GM04504 (cell line): ENCODE measurements around the gene TSC22D1.
A peak's percentile ranks its signal among the peaks of the same experiment; 100 is the strongest.

Experiments used
- DNase-seq: peaks from one replicate; pipeline ENCODE4 v3.0.0-alpha.2; 2012; ENCODE audit warnings: low read depth

TSC22D1 gene

DNA sequence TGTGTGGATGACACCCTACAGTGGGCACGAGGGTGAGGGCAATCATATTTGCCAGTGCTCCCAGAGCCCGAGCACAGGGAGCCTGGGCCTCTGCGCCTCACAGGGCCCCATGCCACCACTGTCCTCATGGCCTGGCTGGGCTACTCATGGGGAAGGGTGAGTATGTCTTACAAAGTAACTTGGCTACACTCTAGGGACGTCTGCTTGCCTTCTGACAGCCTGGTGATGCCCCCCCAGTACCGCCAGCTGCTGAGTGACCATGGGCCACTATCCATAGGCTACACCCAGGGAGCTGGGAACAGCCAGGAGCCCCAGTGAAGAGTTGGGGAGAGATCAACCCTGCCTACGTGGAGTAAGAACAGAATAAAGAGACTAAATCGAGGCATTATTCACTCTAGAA, 123.7 kb downstream of the TSC22D1 start:
- no peak for DNase-seq

GRCh38 chr13:44451651-44452050, 124.5 kb downstream of the TSC22D1 start:
- no peak for DNase-seq

DNA sequence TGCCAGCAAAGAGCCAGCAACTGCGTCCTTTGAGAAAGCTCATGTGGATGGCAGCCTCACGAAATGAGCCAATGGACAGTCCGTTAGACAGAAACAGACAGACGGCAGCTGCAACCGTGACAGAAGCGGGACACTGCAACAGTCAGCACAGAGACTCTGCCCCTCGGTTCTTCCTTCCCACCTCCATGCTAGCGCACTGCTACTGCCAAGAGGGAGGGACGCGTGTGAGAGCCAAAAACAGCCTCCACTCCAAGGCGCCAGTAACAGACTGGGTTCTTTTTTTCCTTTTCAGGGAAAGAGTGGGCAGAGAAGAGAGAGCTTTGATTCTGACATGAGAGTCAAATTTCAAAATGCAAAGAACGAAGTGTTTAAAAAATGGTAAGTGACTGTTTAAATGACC, 125.0 kb downstream of the TSC22D1 start:
- no peak for DNase-seq

DNA sequence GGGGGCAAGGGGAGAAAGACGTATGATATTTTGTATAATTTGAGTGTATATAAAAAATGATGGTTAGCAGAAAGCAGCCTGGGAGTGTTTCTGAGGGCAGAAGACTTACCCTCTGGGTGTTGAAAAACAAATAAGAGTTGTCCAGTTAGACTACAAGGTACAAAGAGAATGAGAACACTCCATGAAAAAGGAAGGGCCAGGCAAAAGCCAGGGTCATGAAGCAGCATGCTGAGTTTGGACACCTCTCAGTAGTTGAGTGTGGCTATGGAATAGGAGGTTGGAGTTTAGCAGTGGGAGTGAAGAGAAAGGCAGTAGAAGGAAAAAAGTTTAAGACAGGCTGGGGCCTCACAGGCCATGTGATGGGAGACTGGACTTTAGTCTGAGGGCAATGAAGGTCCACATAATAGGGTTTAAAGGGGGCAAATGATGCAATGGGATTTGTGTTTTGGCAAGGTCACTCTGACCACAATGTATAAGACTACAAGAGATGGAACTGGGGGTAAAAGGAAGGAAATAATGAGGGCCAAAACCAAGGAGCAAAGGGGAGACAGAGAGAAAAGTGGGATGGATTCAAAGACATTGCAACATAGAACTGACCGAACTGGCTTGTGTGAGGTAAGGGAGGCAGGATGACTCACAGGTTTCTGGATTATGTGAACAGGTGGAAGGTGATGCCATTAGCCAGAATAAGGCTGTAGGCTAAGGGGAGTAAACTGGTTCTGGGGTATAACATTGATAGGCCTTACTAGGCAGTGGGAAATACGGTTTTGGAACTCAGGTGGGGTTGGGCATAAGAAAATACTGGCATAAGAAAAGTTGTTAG, 125.9 kb downstream of the TSC22D1 start:
- DNase-seq, result no peak

- DNase-seq, result no peak
Observed at GRCh38 chr13:44448875-44449274, 127.3 kb downstream of the TSC22D1 start.

- no peak for DNase-seq
Observed at GRCh38 chr13:44448373-44448772, 127.8 kb downstream of the TSC22D1 start.

GRCh38 chr13:44447783-44448321, 128.3 kb downstream of the TSC22D1 start:
- DNase-seq, result no peak

DNA sequence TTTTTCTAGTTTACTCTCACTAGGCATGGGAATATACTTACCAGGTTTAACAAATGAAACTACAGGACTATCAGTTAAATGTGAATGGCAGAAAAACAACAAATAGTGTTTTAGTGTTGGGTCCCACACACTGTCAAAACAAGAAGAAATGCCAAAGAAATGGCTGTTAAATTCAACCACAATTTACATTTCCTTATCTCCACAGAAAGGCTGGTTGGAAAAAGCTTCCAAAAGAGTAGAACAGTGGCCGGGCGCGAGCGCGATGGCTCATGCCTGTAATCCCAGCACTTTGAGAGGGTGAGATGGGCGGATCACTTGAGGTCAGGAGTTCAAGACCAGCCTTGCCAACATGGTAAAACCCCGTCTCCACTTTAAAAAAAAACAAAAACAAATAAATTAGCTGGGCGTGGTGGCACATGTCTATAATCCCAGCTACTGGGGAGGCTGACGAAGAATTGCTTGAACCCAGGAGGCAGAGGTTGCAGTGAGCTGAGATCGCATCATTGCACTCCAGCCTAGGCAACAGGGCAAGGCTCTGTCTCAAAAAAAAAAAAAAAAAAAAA, 136.0 kb downstream of the TSC22D1 start:
- DNase-seq, result no peak

DNA sequence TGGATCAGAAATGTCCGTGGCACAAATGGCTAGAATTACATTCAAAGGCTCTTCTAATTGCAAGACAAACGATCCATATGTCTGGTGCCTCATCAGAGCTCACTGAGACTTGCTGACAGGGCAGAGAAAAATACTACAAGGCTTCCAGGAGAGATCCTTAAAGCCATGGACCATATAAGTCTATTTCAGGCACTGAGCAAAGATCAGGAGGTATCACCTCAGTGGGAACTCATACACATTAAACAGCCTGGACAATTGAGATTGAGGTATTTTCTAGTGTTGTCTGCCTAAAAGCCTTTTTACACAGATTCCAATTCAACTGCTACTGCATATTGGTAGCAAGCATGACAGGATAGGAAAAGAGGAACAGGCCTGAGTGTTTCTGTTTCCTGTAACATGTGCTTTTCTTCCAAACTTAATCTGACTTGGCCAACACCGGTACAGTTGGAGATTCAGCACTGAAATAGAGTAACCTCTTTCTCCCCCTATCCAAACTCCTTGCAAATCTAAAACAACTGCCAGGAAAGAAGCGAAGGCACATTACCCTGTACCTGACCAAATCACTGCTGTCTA, 136.6 kb downstream of the TSC22D1 start:
- no peak for DNase-seq

GRCh38 chr13:44438234-44438579, 137.9 kb downstream of the TSC22D1 start:
- DNase-seq, result no peak

GRCh38 chr13:44437356-44438233, 138.5 kb downstream of the TSC22D1 start:
- no peak for DNase-seq

- peak; percentile 76 for DNase-seq
Observed at GRCh38 chr13:44436589-44437337, 139.4 kb downstream of the TSC22D1 start.

- DNase-seq, result no peak
Observed at GRCh38 chr13:44435919-44436510, 140.1 kb downstream of the TSC22D1 start.

- peak; percentile 94 for DNase-seq
Observed at GRCh38 chr13:44435142-44435918, 140.8 kb downstream of the TSC22D1 start.

DNA sequence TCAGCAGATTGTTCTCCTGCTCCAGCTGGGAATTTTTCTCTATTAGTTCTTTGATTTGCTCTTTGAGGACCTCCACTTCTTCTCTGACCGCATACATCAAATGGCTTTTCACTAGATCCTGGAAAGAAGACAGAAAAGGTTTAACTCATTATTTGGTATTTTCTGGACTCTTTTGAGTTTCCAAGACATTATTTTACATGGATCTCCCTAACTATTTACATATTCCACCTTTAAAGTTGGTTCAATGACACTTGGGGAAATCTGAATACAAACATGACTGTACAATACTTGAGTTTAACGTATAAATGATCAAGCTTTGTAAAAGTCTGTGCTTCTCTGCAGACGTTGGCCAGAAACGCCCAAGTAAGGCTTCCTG, 141.4 kb downstream of the TSC22D1 start:
- DNase-seq, result no peak

DNA sequence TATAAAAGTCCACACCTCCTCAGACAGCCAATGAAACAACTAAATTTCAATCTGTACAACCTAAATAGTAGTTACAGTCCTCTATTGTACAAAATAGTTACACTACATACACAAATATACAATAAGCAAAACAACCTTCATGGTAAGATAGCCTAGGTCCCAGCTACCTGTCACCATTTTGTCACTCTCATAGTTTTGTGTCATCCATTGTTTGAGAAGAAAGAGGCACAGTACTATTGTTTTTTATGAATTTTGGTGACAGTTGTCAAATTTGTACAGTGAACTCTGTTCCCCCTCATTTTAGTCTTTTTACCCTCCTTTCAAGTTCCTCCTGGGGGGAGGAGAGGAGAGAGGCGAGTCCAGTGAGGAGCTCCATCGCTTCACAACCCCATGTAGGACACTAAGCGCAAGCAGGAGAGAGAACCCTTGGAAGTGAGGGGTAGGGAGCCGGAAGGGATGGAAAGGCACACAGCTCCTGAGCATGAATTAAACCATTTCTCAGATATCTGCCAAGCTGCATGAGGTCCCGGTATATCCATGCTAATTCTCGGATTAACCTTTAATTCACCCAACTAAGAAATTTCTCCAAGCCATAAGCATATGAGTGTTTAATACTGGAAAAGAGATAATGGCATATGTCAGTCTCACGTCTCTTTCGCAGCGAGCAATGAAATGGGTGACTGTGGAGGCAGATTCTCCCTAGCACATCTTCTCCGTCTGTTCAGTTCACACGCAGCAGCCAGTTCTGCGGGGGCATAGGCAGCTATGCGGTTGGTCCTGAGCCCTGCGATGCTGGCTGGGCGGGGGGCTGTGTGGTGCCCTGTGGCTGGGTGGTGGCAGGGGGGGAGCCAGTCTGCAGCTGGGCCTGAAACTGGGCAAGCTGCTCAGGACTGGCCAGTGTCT, 142.0 kb downstream of the TSC22D1 start:
- DNase-seq, result no peak

- no peak for DNase-seq
Observed at GRCh38 chr13:44432650-44433049, 143.5 kb downstream of the TSC22D1 start.

GRCh38 chr13:44431150-44431549, 145.0 kb downstream of the TSC22D1 start:
- DNase-seq, result no peak

DNA sequence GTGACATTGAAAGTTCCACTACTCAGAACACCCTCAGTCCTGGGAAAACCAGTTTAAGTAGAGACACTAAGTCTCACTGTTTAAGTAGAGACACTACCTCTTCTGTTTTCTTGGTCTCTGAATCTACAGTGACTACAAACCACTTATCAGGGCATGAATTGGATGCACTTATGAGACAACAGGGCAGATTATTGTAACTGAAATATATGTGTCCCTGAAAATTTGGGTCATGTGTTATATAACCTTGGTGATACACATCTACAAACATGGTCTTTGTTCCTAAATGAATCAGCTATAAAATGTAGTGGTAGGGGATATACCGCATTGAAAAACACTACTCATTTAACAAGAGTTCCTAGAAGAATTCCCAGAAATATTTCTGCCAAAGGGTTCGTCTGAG, 146.8 kb downstream of the TSC22D1 start:
- no peak for DNase-seq
